M059J (cell line): Measurements from ENCODE around the gene SAFB. TPM values are rescaled to one million over a fixed set of nuclear protein-coding genes. Genes with fewer than 3 reads are reported as not detected.
"Not testable (repeated sequence)": the region's sequence is repeated elsewhere in the genome, so short reads cannot be mapped to it uniquely, and the experiment has no call there.

Experiments
- DNase-seq: peaks from one replicate; pipeline ENCODE4 v3.0.0-alpha.2; 2012; ENCODE audit warnings: low read depth
- total RNA-seq: library from RNA; depleted of rRNA; stranded (reverse); fragments of >200 nt; shearing (Covaris generic); gene quantifications from 2 replicates; pipeline ENCODE4 v1.2.3, GENCODE V29; 2014

SAFB gene
- total RNA-seq, 1 experiment from 2014 or later = 27.8 TPM

- no peak for DNase-seq
Observed at GRCh38 chr19:5697022-5697889, 74.4 kb downstream of the SAFB start.

GRCh38 chr19:5697890-5698634 lies 75.2 kb downstream of the SAFB start:
- DNase-seq = no peak

- DNase-seq = no peak
Observed at GRCh38 chr19:5698635-5699422, 75.9 kb downstream of the SAFB start.

- no peak for DNase-seq
Observed at GRCh38 chr19:5700455-5701092, 77.7 kb downstream of the SAFB start.

- not testable (repeated sequence) for DNase-seq
Observed at GRCh38 chr19:5702053-5702410, 79.1 kb downstream of the SAFB start.

GRCh38 chr19:5703819-5704818 lies 81.2 kb downstream of the SAFB start:
- no peak for DNase-seq

- no peak for DNase-seq
Observed at GRCh38 chr19:5705552-5705951, 82.7 kb downstream of the SAFB start.

GRCh38 chr19:5706876-5707573 lies 84.1 kb downstream of the SAFB start:
- DNase-seq = no peak

GRCh38 chr19:5707576-5708575 lies 85.0 kb downstream of the SAFB start:
- no peak for DNase-seq

GRCh38 chr19:5711025-5711424 lies 88.1 kb downstream of the SAFB start:
- DNase-seq = no peak

GRCh38 chr19:5711713-5712161 lies 88.9 kb downstream of the SAFB start:
- no peak for DNase-seq

GRCh38 chr19:5713228-5713627 lies 90.3 kb downstream of the SAFB start:
- DNase-seq = no peak

GRCh38 chr19:5714816-5715215 lies 91.9 kb downstream of the SAFB start:
- no peak for DNase-seq

- DNase-seq = no peak
Observed at GRCh38 chr19:5717215-5717935, 94.5 kb downstream of the SAFB start.
